ENCODE data around the gene C4orf50.
A peak's percentile ranks its signal among the peaks of the same experiment; 100 is the strongest.

Gene C4orf50

DNA sequence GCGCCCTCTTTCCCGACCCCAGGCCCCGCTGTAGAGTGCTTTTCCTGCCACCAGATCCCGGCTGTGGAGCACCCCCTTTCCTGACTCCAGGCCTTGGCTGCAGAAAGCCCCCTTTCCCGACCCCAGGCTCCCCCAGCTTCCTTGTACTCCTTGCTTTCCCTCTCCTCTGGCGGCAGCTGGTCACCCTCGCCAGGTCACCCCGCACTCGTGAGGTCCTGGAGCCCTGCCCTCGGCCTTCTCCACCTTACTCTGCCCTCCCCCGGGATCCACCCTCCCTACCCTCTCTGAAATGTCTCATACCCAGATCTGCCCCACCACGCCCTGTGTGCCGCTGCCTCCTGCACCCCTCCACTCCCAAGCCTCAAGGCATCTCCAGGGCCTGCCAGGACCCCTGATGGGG lies 25.0 kb upstream of the C4orf50 start:
- DNase-seq (ENCODE audit: low read depth): no peak

DNA sequence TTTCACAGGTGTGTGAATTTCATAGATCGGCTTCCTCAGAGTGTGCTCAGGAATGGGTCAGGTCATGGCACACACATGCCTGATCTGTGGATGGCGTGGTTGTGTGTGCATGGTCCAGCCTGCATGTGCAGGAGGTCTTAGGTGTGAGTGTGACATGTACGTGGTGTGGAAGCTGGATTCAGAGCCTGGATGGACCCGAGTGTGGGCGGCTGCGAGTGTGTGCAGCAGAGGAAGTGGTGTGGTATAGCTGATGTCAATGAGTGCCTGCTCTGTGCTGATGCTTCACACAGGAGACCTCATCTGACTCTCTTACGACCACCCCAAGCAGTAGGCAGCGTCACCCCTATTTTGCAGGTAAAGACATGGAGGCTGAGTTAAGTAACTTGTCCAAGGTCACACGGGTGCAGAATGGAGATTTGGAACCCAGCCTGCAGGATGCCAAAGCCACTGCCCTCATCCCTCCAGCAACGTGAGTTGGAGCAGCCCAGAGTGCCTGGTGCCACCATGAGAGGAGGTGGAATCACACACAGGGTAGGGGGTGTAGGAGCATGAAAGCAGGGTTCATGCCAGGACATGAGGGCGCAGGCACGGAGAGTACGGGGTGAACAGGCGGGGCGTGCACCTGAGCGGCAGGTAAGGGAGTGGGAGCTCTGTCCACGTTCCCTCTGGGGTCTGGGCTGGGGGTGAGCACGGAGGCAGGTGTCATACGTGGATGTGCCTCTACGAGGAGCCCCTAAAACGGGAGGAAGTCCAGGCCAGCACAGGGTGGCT lies 24.2 kb upstream of the C4orf50 start:
- no peak for DNase-seq (ENCODE audit: low read depth)

DNA sequence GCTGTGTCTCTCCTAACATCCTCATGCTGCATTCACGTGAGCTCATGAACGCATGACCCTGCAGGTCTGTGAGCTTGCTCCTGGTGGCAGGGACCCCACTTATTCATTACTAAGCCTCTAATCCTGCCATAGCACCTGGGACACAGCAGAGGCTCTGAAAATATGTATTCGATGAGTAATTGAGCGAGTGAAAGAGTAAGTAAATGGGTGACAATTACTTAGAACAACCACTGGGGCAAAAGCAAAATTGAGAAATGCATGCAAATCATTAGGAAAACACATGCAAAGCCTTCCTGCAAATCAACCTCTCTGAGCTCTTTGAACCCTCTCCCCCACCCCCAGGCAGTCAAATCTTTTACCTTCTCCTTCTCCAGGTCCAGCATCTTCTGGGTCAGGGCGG lies 23.6 kb upstream of the C4orf50 start:
- no peak for DNase-seq (ENCODE audit: low read depth)

DNA sequence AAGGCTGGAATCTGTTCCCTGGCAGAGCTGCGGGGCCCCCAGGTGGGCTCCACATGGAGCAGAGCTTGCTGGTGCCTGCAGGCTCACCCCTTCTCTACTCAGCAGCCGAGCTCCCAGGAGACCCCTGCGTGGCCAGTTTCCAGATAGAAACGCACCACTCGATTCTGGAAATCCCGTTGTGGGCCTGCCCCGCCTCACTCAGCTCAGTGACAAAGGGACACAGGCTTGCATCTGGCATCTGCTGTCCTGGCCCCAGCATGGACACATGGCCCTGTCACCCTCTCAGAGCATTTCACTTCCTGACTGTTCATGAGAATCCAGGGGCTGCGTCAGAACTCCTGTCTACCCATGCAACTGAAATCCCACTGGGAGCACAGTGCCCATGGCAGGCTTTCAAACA lies 20.5 kb upstream of the C4orf50 start:
- no peak for DNase-seq (ENCODE audit: low read depth)

DNA sequence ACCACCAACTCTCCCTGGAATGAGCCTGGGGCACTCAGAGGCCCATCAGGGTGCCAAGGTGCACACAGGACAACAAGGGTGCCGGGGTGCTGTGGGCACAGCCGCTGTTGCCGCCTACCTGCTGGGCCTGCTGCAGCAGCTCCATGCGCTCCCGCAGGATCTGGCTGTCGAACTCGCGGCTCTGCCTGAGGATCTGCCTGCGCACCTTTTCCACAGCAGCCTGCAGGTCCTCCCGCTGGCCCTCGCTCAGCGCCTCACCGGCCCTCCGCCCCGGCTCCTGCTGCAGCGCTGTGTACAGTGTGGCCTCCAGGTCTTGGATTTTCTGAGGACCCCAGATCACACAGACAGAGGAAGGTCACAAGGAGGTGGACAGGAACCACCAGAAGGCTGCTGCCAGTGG lies 17.6 kb upstream of the C4orf50 start:
- no peak for DNase-seq (ENCODE audit: low read depth)

DNA sequence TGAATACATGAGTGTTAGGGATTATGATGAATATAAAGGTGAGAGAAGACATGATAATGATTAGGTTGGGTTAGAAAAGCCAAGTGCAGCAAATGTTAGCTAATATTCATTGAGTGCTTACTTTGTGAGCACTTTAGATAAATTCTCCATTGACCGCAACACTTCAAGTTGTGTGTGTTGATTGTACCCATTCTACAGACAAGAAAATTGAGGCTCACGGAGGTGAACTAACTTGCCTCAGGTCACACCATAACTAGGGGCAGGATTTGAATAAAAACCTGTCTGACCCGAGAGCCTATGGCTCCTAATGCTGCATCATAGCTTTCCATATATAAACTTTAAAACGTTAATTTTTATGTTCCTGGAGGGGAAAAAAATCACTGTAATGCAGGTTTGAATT lies 15.2 kb upstream of the C4orf50 start:
- no peak for DNase-seq (ENCODE audit: low read depth)

DNA sequence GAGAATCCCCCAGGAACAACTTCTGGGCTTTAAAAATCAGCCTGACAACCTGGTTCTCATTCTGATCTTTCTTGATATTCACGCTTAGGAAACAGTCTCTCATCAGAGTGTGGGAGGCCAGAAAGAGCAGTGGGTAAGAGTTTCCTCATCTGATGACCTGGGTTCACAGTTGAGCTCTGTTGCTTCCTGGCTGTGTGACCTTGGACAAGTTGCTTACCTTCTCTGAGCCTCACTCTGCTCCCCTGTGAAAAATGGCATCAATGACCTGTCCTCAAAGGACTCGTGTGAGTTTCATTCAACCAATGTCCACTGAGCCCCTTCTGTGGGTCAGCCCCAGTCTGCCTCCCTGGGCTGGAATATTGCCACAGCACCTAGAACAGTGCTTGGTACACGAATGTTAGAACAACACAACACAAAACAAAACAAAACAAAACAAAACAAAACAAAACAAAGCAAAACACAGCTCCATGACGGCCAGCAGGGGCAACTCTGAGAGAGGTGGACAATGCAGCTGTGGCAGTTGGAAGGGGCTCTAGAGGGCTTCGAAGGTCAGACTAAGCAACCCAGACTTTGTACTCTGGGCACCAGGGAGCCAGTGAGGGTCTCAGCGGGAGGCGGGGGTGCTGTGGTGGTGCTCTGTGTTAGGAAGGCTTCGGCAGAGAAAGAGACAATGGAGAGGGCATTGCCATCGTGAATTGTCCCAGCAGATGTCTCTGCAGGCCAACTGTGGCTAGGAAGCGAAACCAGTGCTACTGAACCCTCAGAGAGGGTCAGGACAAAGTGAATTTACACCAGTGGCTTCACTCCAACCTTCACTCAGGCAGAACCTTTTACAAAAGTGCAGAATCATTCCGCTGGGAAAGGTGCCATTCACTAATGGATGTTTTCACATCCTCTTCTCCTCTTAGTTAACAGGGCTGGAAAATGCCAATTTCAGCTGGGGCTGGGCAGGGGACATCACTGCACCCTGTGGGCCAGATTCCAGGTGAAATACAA lies 14.3 kb upstream of the C4orf50 start:
- no peak for DNase-seq (ENCODE audit: low read depth)

DNA sequence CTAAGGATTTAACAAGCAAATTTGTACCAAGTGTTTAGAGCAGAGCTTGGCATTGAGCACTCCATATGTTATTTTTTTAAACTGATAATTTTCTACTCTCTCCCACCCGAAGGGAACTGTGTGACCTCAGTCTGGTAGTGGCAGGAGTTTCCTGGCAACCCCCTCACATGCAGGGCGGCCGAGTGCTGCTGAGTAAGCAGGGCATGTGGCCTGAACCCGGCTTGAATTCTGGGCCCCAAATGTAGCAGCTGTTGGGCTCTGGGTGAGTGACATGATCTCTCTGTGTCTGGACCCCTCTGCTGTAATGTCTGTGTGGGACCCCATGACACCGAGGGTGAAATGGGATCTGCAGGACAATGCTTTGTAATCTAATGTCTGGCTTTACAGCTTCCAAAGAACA lies 13.6 kb upstream of the C4orf50 start:
- no peak for DNase-seq (ENCODE audit: low read depth)

DNA sequence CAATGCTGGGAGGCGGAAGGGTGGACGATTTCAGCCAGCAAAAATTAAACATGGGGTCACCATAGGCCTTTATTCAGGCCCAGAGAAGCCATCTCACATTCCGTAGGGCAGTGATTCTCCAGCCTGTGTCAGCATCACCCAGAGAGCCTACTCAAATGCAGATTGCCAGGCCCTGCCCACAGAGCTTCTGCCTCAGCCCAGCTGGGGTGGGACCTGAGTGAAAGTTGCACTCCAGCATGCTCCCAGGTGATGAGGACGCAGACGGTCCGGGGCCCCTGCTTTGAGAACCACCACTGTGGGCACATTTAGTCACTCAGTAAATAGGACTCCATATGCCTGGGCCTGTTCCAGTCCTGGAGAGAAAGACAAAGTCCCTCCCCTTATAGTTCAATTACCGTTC lies 12.4 kb upstream of the C4orf50 start:
- DNase-seq (ENCODE audit: low read depth): no peak

DNA sequence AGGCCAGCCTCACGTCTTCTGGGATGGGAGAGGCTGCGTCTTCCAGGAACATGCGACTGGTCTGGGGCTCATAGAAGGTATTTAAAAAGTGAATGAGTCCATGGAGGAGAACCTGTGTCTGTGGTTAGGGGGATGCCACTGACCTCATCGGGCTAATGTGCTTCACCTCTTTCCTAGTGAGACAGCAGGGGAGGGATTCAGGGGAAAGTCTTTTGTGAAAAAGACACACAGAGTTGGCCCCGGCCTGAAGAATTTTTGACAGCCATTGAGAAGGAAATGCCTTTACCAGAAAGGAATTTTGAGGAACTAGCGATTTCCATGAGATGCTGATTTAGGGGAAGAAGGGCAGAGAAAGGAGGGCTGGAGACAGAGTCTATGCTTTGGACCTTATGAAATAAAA lies 11.0 kb upstream of the C4orf50 start:
- DNase-seq (ENCODE audit: low read depth): no peak

DNA sequence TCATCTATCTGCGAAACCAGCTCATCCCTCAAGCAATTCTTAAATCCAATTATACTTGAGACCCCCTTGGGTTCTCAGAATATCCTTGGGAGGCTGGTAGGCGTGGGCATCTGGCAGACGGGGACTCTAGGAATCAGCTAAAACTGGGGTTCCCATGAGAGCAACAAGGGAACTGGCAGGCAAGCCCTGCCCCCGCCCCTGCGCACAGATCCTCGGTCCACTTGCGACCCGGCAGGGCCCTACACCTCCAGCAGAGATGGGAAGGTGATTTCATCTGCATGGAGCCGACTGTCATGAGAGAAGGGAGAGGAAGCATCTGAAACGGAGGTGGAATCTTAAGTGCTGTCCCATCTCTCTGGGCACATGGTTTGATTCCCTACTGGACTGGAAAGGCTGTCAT lies 9.9 kb upstream of the C4orf50 start:
- no peak for DNase-seq (ENCODE audit: low read depth)

DNA sequence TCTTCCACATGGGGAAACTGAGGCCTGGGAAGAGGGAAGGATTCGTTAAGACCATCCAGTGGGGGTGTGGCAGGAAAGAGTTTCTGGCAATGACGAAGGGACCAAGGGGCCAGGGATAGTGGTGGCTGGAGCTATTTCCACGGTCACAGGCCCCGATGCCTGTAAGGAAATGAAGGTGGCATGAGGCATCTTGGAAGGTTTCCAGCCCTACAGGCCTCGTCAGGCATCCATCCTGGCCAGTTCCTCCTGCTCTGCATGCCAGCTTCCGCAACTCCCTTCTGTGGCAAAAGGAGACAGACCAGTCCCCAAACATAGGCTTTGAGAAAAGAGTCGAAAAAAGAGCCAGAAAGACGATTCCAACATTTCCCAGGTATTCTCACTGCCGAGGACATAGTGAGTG lies 9.2 kb upstream of the C4orf50 start:
- DNase-seq (ENCODE audit: low read depth): no peak

DNA sequence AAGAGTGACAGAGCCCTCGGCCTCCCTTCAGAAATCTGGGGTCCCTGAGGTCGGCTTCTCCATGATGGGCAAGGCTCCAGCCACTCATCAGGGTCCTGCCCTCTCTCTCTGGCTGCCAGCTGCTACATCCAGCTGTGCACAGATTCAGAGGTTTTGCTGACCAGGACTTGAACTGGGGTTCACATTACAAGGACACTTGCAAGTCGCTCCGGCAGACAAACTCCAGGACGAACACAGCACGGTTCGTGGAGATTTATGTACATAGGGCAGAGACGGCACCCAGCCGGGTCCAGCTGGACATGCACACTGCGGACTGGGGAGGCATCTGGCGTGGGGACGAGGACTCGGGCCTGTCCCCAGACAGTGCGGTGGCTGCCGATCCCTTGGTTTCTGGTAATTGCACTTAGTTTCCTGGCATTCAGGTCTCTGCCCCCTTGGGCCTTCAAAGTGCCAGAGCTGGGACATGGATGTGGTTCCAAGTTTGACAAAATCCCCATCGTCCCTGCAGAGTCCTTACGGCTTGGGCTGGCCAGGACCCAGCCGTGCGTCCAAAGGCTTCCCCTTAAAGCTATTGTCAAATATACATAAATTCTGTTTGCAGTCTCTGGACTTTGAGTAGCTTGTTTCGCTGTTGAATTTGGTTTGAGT lies 6.2 kb upstream of the C4orf50 start:
- no peak for DNase-seq (ENCODE audit: low read depth)

DNA sequence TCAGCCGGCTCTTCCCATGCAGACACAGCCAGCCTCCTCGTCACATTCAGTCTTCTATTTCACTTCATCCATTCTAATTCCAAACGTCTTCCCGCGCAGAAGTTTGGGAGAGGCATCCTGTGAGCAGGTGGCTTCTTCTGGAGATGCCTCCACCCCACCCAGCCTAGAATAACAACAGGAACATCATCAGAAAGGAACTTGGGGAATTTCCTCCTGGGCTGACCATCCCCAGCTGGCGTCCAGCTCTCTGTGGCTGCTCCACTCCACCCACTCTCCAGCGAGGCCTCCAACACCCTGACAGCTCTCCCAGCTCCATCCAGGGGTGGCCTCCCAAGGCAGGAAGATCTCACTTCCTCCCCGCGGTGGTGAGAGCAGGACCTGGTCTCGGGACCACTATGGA lies 5.5 kb upstream of the C4orf50 start:
- DNase-seq (ENCODE audit: low read depth): no peak

DNA sequence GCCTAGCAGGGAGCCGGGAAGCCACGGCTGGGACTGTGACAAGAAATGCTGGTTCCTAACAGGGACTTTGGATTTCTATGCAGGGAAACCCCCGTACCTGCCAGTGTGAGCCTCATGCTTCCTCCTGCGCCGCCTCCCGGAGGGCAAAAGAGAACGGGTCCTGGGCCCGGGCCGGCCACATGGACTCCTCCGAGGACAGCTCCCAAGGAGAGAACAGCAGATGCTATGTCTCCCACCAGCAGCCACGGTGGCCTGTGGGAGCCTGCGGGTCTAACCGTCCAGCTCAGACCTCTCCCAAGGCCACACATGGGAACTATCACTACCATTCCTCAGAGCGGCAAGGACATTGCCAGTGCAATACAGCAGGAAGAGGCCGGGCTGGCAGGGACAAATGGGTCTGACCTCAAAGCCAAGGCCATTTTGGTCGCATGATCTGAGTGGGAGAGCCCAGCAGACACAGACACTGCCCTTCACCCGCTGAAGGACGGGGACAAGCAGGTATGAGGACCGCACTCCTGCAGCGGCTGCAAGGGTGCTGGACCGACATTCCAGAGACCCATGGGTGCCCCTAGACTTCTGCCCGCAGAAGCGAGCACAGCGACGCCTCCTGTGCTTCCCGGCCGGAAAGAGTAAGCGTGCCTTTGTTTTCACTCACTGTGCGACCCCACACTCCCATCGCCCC lies 4.5 kb upstream of the C4orf50 start:
- DNase-seq (ENCODE audit: low read depth): no peak

DNA sequence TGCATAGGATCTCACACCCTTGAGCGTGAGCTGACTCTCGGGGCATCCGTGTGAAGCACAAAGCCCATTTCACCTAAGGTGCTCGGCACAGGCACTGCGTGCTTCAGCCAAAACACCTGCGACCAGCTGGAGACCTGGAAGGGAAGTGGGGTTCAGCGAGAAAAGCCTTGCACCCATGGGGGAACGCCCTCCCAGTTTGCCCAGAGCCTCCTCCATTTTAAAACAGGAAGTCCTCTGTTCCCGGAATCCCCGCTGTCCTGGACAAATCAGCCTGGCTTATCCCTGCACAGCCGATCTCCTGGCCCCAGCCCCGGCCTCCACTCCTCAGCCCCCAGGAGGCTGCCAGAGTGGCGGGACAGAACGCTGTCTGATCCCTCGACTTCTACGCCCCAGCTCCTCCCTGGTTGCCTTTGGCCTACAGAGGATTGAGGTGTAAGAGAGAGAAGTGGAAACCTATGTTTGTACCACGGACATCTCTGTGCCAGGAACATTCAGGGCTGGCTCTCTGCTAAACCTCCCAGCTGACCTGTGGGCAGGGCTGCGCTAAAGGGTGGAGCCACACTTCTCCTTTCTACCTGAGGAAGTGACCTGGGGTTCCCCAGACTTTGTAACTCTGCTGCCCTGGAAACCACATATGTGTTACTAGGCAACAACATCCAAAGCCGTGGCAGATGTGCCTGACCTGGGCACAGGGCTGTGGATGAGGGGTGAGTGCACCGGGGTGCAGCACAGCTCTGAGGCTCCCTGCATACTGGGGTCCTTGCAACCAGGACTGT lies 3.8 kb upstream of the C4orf50 start:
- DNase-seq (ENCODE audit: low read depth): no peak

DNA sequence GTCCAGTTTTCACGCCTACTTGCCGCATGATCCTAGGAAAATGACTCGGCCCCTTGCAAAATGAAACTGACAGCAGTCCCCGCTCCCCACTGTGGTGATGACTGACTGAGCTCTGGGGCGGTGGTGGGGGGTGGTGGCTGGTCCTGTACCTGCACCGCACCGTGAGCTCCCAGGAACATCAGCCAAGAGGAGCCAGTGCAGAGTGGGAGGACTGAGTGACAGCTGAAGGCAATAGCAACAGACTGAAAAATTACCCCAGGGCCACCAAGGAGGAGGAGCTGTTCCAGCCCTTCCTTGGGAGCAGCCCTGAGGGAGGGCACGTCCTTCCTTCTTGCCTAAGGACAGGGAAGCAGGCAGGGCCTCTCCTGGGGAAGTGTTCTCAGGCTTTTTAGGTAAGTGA lies 2.4 kb upstream of the C4orf50 start:
- DNase-seq (ENCODE audit: low read depth): no peak

DNA sequence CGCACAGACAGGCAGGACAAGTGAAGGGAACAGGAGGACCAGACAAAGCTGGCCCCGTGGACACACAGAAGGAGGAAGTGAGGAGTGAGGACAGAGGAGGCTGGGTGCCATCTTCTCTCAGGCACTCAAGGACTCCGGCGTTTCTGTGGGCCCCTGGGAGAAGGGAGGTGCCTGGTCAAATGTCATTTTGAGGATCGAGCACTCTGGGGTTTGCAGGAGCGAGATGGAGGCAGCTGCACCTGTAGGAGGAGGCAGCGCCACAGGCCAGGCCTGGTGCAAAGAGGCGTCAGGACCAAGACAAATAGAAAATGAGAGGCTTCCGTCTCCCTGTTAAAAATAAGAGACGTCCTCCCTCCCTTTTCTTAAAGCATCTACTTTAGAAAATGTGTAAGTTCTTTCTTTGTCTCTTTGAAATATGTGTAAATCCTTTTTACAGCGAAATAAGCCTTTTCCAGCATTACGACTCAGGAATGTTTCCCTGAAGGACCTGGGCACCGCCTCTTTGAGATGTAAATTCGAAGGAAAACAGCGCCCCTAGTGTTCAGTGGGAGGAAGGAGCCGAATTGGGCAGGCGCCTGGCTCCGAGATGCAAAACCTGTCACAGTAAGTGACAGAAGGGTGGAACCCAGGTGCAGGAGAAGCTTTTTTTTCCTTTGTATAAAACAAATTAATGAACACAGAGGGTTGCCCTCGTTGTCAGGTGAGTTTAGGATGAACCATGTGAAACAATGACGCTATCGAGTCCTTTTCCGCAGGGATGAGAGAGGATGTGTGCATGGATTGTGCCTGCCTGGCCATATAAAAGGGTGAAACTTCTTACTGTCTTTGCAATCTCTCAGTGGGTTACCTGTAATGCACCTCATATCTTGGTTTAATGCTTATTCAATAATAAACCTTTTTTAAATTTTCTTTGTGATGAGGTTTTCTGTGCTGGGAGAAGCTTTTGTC lies 1.4 kb upstream of the C4orf50 start:
- DNase-seq (ENCODE audit: low read depth): peak; percentile 53

DNA sequence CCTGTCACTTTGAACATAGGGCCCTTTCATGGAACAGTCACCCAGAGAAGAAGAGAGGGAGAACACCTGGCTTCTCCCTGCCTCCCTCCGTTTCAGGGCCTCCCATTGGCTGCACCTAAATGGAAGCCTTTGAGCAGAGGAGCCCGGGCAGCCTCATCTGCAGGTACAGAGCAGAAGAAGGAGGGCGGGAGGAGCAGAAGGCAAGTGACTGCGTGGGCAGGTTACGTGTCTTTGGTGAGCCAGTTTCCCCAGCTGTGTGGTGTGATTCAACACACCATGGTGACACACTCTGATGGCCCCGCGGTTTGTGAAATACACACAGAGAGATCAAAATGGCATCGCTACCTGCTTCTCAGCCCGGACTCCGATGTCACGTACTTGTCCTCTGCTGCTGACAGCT lies 431 bp downstream of the C4orf50 start:
- no peak for DNase-seq (ENCODE audit: low read depth)

DNA sequence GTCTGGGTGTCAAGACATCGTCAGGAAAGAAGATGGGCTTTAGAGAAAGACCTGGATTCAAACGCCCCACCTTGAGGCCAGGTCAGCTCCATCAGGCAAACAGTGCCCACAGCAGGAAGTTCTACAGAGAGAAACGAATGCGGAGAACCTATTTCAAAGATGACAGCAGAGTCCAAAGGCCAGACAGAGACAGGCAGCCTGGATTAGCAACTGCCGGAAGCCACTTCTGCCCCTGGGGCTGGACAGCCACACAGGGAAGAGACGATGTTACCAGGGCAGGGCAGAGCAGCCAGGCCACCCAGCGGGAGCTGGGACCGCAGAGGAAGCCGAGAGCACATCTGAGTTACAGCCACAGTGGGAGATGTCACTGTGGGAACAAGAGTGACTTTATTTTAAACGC lies 1.2 kb downstream of the C4orf50 start:
- no peak for DNase-seq (ENCODE audit: low read depth)

Measured in iris pigment epithelial cell (primary cell).